Measurements from ENCODE around the gene SLC39A13.

SLC39A13 gene

GRCh38 chr11:47453365-47453764 is 45.0 kb downstream of the SLC39A13 start:
- DNase-seq (ENCODE audit: low spot score): no peak

- peak; percentile 58 for DNase-seq (ENCODE audit: low spot score)
Observed at GRCh38 chr11:47454258-47454671, 45.9 kb downstream of the SLC39A13 start.

GRCh38 chr11:47460571-47461235 is 52.3 kb downstream of the SLC39A13 start:
- no peak for DNase-seq (ENCODE audit: low spot score)

GRCh38 chr11:47461876-47462275 is 53.5 kb downstream of the SLC39A13 start:
- DNase-seq (ENCODE audit: low spot score): no peak

- peak; percentile 42 for DNase-seq (ENCODE audit: low spot score)
Observed at GRCh38 chr11:47464483-47464882, 56.1 kb downstream of the SLC39A13 start.
